GM18505 (cell line): Measurements from ENCODE around the gene NPBWR2.

Experiments used
- ATAC-seq: cut with Tn5 transposase; IDR thresholded peaks from one replicate; pipeline ENCODE4 v1.9.1; 2021; ENCODE audit not compliant: unreplicated experiment
- POLR2A ChIP-seq: IDR thresholded peaks from 4 replicates; pipeline ENCODE4 v1.6.1; 2011; ENCODE audit warnings: borderline replicate concordance; ENCODE audit not compliant: insufficient read depth, insufficient read length; ENCODE audit errors: extremely low read depth

NPBWR2 gene

GRCh38 chr20:64077541-64077875, 29.9 kb downstream of the NPBWR2 start:
- no peak for ATAC-seq
- TF ChIP-seq POLR2A, result no peak

- ATAC-seq, result no peak
- TF ChIP-seq POLR2A, result no peak
These were observed 30.3 kb downstream of the NPBWR2 start for GRCh38 chr20:64077094-64077493.

- no peak for ATAC-seq
These were observed 31.0 kb downstream of the NPBWR2 start for GRCh38 chr20:64076061-64076997.

GRCh38 chr20:64075556-64075955, 31.8 kb downstream of the NPBWR2 start:
- no peak for TF ChIP-seq POLR2A
- ATAC-seq, result no peak

More at GRCh38 chr20:64076061-64076997, 31.0 kb downstream of the NPBWR2 start:
- TF ChIP-seq POLR2A, result no peak

GRCh38 chr20:64074963-64075362, 32.4 kb downstream of the NPBWR2 start:
- no peak for ATAC-seq
- TF ChIP-seq POLR2A, result no peak

GRCh38 chr20:64074184-64074789, 33.1 kb downstream of the NPBWR2 start:
- no peak for ATAC-seq
- no peak for TF ChIP-seq POLR2A

- no peak for ATAC-seq
- no peak for TF ChIP-seq POLR2A
These were observed 33.7 kb downstream of the NPBWR2 start for GRCh38 chr20:64073476-64074183.

GRCh38 chr20:64072498-64073063, 34.8 kb downstream of the NPBWR2 start:
- no peak for ATAC-seq
- no peak for TF ChIP-seq POLR2A

GRCh38 chr20:64071341-64072332, 35.7 kb downstream of the NPBWR2 start:
- no peak for TF ChIP-seq POLR2A
- no peak for ATAC-seq

- TF ChIP-seq POLR2A, result no peak
- no peak for ATAC-seq
These were observed 36.9 kb downstream of the NPBWR2 start for GRCh38 chr20:64070244-64070993.

GRCh38 chr20:64069614-64070243, 37.6 kb downstream of the NPBWR2 start:
- no peak for ATAC-seq
- no peak for TF ChIP-seq POLR2A

- no peak for ATAC-seq
- no peak for TF ChIP-seq POLR2A
These were observed 38.2 kb downstream of the NPBWR2 start for GRCh38 chr20:64069209-64069613.
